ENCODE measurements around the gene STRN3.
"Not testable (repeated sequence)": the region's sequence is repeated elsewhere in the genome, so short reads cannot be mapped to it uniquely, and the experiment has no call there.

STRN3 gene

DNA sequence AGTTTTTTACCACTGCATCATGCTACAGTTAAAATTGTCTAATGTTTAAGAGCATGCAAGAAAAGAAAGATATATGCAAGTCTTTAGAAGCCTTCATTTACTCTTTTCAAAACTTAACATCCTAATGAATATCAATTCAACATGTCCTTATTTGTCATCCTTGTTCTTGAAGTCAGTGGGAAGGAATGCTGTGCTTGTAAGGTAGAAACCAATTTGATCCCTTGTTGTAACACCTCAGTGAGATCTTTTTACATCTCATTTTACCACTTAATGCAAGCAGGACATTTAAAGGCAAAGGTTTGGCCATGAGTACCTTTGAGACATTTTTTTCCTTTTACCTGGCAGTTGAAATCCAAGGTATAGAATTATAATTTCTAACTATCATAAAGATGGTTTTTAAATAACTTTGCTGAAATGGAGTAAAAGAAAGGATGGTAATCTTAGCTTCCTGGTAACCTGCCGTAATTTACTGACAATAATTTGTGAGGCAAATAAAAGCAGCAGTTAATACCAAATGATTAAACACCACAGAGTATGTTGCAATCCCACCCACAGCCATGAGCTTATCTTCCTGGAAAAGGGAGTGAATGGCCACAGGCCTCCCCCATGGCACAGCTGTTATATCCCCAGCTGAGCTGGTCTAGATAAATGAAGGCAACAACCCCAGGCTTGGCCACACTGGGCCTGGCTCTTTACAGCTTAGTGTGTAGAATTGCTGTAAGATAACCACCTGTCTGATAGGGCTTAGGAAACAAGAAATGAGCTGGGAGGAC, 33.2 kb upstream of the STRN3 start:
- Histone ChIP-seq H3K4me1 (ENCODE audit: control insufficient read depth in 2 of 2, insufficient read depth in 1 of 2, low read depth in 1 of 2, low read length in 2 of 2) (peaks cover 0 to 7% of the 10 kb centered on the region in 2 donors), H2AK5ac (ENCODE audit: low read depth, low read length) (no peak overlapping the region), H3K23ac (ENCODE audit: low read depth, low read length, poor library complexity) (no peak overlapping the region), H3K9me3 (replicated peaks in 1 of 2; ENCODE audit: control insufficient read depth in 2 of 2, insufficient read depth in 1 of 2, low read depth in 1 of 2, low read length in 2 of 2) (no peaks in the 10 kb centered on the region), H3K27me3 (ENCODE audit: control insufficient read depth in 3 of 3, insufficient read depth in 3 of 3, low read depth in 1 of 3, low read length in 3 of 3) (no peaks in the 10 kb centered on the region), H2BK15ac (ENCODE audit: low read length) (no peak overlapping the region), H2BK120ac (ENCODE audit: low read depth, low read length) (no peak overlapping the region), H2BK12ac (ENCODE audit: low read length) (no peak overlapping the region), H4K91ac (ENCODE audit: low read depth, low read length, poor library complexity) (no peak overlapping the region), H3K79me1 (ENCODE audit: low read depth, low read length) (no peaks in the 10 kb centered on the region), H3K4me3 (ENCODE audit: low read length in 2 of 2) (no peak overlapping the region), H2BK5ac (ENCODE audit: low read length) (no peak overlapping the region), H3K18ac (ENCODE audit: low read length) (no peak overlapping the region), H4K8ac (ENCODE audit: low read depth, low read length) (no peak overlapping the region), H3K14ac (ENCODE audit: low read length) (no peak overlapping the region), H2AFZ (ENCODE audit: low read length) (no peak overlapping the region), H3K36me3 (replicated peaks in 1 of 2; ENCODE audit: control insufficient read depth in 2 of 2, insufficient read depth in 2 of 2, low read length in 2 of 2) (no peaks in the 10 kb centered on the region), H3K9ac (ENCODE audit: low read depth, low read length, poor library complexity) (no peak overlapping the region), H3K4me2 (ENCODE audit: insufficient read depth, low read length, poor library complexity, severe bottlenecking) (no peak overlapping the region), H3K27ac (replicated peaks; ENCODE audit: low read length) (no peak overlapping the region), H3K4ac (ENCODE audit: low read length) (no peak overlapping the region)
- no peak for DNase-seq (ENCODE audit: low spot score)
- no CpG with 5 or more reads among the region's 1 CpG for WGBS, 2 donors (ENCODE audit: extremely low coverage in 2 of 2, insufficient read length in 2 of 2, insufficient replicate concordance in 1 of 2)

DNA sequence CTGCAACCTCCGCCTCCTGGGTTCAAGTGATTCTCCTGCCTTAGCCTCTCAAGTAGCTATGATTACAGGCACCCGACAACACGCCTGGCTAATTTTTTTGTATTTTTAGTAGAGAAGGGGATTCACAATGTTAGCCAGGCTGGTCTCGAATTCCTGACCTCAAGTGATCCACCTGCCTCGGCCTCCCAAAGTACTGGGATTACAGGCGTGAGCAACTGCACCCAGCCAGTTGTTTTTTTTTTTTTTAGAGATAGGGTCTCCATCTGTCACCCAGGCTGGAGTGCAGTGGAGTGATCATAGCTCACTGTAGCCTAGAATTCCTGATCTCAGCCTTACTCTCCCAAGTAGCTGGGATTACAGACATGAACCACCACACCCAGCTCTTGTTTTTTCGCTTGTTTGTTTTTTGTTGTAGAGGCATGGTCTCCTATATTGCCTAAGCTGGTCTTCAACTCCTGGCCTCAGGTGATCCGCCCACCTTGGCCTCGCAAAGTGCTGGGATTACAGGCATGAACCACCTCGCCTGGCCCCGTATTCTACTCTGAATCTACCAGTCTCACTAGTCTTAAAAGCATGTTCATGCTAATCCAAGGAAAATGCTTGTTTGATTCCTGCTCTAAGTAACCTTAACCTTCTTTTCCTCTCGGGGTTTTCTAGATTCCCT, 31.7 kb upstream of the STRN3 start:
- no peak overlapping the region for H2BK5ac ChIP-seq (ENCODE audit: low read length)
- no peak overlapping the region for H2BK15ac ChIP-seq (ENCODE audit: low read length)
- no peaks in the 10 kb centered on the region for H3K36me3 ChIP-seq (replicated peaks in 1 of 2; ENCODE audit: control insufficient read depth in 2 of 2, insufficient read depth in 2 of 2, low read length in 2 of 2)
- no peaks in the 10 kb centered on the region for H3K9me3 ChIP-seq (replicated peaks in 1 of 2; ENCODE audit: control insufficient read depth in 2 of 2, insufficient read depth in 1 of 2, low read depth in 1 of 2, low read length in 2 of 2)
- no peaks in the 10 kb centered on the region for H3K27me3 ChIP-seq (ENCODE audit: control insufficient read depth in 3 of 3, insufficient read depth in 3 of 3, low read depth in 1 of 3, low read length in 3 of 3)
- no peaks in the 10 kb centered on the region for H3K79me1 ChIP-seq (ENCODE audit: low read depth, low read length)
- no peak overlapping the region for H2BK120ac ChIP-seq (ENCODE audit: low read depth, low read length)
- no peak overlapping the region for H3K9ac ChIP-seq (ENCODE audit: low read depth, low read length, poor library complexity)
- H3K23ac ChIP-seq (ENCODE audit: low read depth, low read length, poor library complexity) = no peak overlapping the region
- no peak overlapping the region for H2BK12ac ChIP-seq (ENCODE audit: low read length)
- no peak overlapping the region for H3K18ac ChIP-seq (ENCODE audit: low read length)
- no peak overlapping the region for H4K91ac ChIP-seq (ENCODE audit: low read depth, low read length, poor library complexity)
- H4K8ac ChIP-seq (ENCODE audit: low read depth, low read length) = no peak overlapping the region
- no peak for DNase-seq (ENCODE audit: low spot score)
- H2AK5ac ChIP-seq (ENCODE audit: low read depth, low read length) = no peak overlapping the region
- no peak overlapping the region for H3K14ac ChIP-seq (ENCODE audit: low read length)
- no peak overlapping the region for H3K27ac ChIP-seq (replicated peaks; ENCODE audit: low read length)
- H3K4me3 ChIP-seq (ENCODE audit: low read length in 2 of 2) = no peak overlapping the region
- peaks cover 0 to 7% of the 10 kb centered on the region in 2 donors for H3K4me1 ChIP-seq (ENCODE audit: control insufficient read depth in 2 of 2, insufficient read depth in 1 of 2, low read depth in 1 of 2, low read length in 2 of 2)
- no peak overlapping the region for H2AFZ ChIP-seq (ENCODE audit: low read length)
- H3K4ac ChIP-seq (ENCODE audit: low read length) = no peak overlapping the region
- WGBS, 2 donors (ENCODE audit: extremely low coverage in 2 of 2, insufficient read length in 2 of 2, insufficient replicate concordance in 1 of 2) = no CpG with 5 or more reads among the region's 12 CpGs
- H3K4me2 ChIP-seq (ENCODE audit: insufficient read depth, low read length, poor library complexity, severe bottlenecking) = no peak overlapping the region

DNA sequence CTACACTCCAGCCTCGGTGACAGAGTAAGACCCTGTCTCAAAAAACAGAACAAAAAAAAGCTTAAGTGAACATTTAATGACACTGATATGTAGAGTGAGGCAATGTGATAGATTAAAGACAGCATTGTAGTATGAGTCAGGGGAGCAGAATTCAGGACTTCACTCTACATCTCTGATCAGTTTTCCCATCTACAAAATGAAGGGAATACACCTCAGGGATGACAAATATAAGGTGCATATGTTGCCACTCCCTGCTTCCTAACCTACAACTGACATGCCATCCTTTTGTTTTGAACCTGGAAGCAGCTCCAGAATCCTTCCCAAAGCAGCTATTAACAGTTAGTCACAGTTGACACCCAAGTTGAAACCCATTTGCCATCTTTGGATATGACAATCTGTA, 30.9 kb upstream of the STRN3 start:
- Histone ChIP-seq H3K14ac (ENCODE audit: low read length) (no peak overlapping the region), H2BK120ac (ENCODE audit: low read depth, low read length) (no peak overlapping the region), H2BK15ac (ENCODE audit: low read length) (no peak overlapping the region), H2BK5ac (ENCODE audit: low read length) (no peak overlapping the region), H3K27ac (replicated peaks; ENCODE audit: low read length) (no peak overlapping the region), H3K4ac (ENCODE audit: low read length) (no peak overlapping the region), H4K91ac (ENCODE audit: low read depth, low read length, poor library complexity) (no peak overlapping the region), H3K36me3 (replicated peaks in 1 of 2; ENCODE audit: control insufficient read depth in 2 of 2, insufficient read depth in 2 of 2, low read length in 2 of 2) (no peaks in the 10 kb centered on the region), H3K9me3 (replicated peaks in 1 of 2; ENCODE audit: control insufficient read depth in 2 of 2, insufficient read depth in 1 of 2, low read depth in 1 of 2, low read length in 2 of 2) (no peaks in the 10 kb centered on the region), H3K18ac (ENCODE audit: low read length) (no peak overlapping the region), H2AFZ (ENCODE audit: low read length) (no peak overlapping the region), H3K9ac (ENCODE audit: low read depth, low read length, poor library complexity) (no peak overlapping the region), H3K23ac (ENCODE audit: low read depth, low read length, poor library complexity) (no peak overlapping the region), H3K4me3 (ENCODE audit: low read length in 2 of 2) (no peak overlapping the region), H2AK5ac (ENCODE audit: low read depth, low read length) (no peak overlapping the region), H4K8ac (ENCODE audit: low read depth, low read length) (no peak overlapping the region), H3K4me2 (ENCODE audit: insufficient read depth, low read length, poor library complexity, severe bottlenecking) (no peak overlapping the region), H2BK12ac (ENCODE audit: low read length) (no peak overlapping the region), H3K79me1 (ENCODE audit: low read depth, low read length) (no peaks in the 10 kb centered on the region), H3K27me3 (ENCODE audit: control insufficient read depth in 3 of 3, insufficient read depth in 3 of 3, low read depth in 1 of 3, low read length in 3 of 3) (no peaks in the 10 kb centered on the region), H3K4me1 (ENCODE audit: control insufficient read depth in 2 of 2, insufficient read depth in 1 of 2, low read depth in 1 of 2, low read length in 2 of 2) (peaks cover 0 to 7% of the 10 kb centered on the region in 2 donors)
- WGBS, 2 donors (ENCODE audit: extremely low coverage in 2 of 2, insufficient read length in 2 of 2, insufficient replicate concordance in 1 of 2) = no CpG with 5 or more reads among the region's 1 CpG
- no peak for DNase-seq (ENCODE audit: low spot score)

DNA sequence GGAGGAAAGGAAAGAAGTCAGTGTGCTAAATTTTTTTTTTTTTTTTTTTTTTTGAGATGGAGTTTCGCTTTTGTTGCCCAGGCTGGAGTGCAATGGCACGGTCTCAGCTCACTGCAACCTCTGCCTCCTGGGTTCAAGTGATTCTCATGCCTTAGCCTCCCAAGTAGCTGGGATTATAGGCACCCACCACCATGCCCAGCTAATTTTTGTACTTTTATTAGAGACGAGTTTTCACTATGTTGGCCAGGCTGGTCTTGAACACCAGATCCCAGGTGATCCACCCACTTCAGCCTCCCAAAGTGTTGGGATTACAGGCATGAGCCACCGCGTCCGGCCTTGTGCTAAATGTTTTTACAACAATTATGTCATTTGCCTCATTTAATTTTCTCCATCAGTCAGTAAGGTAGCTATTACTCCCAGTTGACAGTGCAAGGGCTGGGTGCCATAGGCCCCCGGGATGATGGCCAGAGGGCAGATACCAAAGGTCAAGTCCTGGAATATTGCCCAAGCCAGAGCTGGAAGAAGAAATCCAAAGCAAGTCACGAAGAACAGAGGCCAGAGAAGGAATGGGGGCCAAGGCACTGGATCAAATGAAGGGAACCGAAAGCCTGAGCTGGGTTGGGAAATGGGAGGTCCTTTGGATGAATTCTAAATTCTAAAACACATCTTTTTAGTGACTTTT, 26.9 kb upstream of the STRN3 start:
- H3K18ac ChIP-seq (ENCODE audit: low read length); H3K36me3 ChIP-seq (replicated peaks in 1 of 2; ENCODE audit: control insufficient read depth in 2 of 2, insufficient read depth in 2 of 2, low read length in 2 of 2); H2AK5ac ChIP-seq (ENCODE audit: low read depth, low read length); H4K8ac ChIP-seq (ENCODE audit: low read depth, low read length); H2BK5ac ChIP-seq (ENCODE audit: low read length); H3K14ac ChIP-seq (ENCODE audit: low read length); DNase-seq (ENCODE audit: low spot score); H3K9me3 ChIP-seq (replicated peaks in 1 of 2; ENCODE audit: control insufficient read depth in 2 of 2, insufficient read depth in 1 of 2, low read depth in 1 of 2, low read length in 2 of 2); H3K9ac ChIP-seq (ENCODE audit: low read depth, low read length, poor library complexity); H3K4me2 ChIP-seq (ENCODE audit: insufficient read depth, low read length, poor library complexity, severe bottlenecking); H2AFZ ChIP-seq (ENCODE audit: low read length); H2BK12ac ChIP-seq (ENCODE audit: low read length); H3K27me3 ChIP-seq (ENCODE audit: control insufficient read depth in 3 of 3, insufficient read depth in 3 of 3, low read depth in 1 of 3, low read length in 3 of 3); H2BK15ac ChIP-seq (ENCODE audit: low read length); H3K27ac ChIP-seq (replicated peaks; ENCODE audit: low read length); H3K23ac ChIP-seq (ENCODE audit: low read depth, low read length, poor library complexity); H3K4ac ChIP-seq (ENCODE audit: low read length); H2BK120ac ChIP-seq (ENCODE audit: low read depth, low read length); H3K79me1 ChIP-seq (ENCODE audit: low read depth, low read length); H3K4me1 ChIP-seq (ENCODE audit: control insufficient read depth in 2 of 2, insufficient read depth in 1 of 2, low read depth in 1 of 2, low read length in 2 of 2); H4K91ac ChIP-seq (ENCODE audit: low read depth, low read length, poor library complexity); H3K4me3 ChIP-seq (ENCODE audit: low read length in 2 of 2): not testable (repeated sequence)
- no CpG with 5 or more reads among the region's 9 CpGs for WGBS, 2 donors (ENCODE audit: extremely low coverage in 2 of 2, insufficient read length in 2 of 2, insufficient replicate concordance in 1 of 2)

Measured in neuronal stem cell (in vitro differentiated cells).